ENCODE results near the gene INPP4A. TPM values are rescaled to one million over a fixed set of nuclear protein-coding genes. Genes with fewer than 3 reads are reported as not detected.

INPP4A gene
- total and polyA plus RNA-seq, 8 donors, result 20.6 to 34.2 (median 23.5) TPM

- no peak for DNase-seq
- intact Hi-C loops (cut with DNase I), result no loop called here
- no peaks in the 10 kb centered on the region for H3K9me3 ChIP-seq
- no peak for ATAC-seq
- H3K27me3 ChIP-seq, result no peaks in the 10 kb centered on the region
- peak overlapping the region in 1 of 2 donors; percentile 90 for H3K27ac ChIP-seq
- peaks cover 30 to 55% of the 10 kb centered on the region in 2 donors for H3K4me1 ChIP-seq
- no peak for TF ChIP-seq CTCF (IDR thresholded peaks at IDR 0.05)
- no peaks in the 10 kb centered on the region for H3K36me3 ChIP-seq
- H3K4me3 ChIP-seq, result no peak overlapping the region
Measured at GRCh38 chr2:98503481-98504105, 58.9 kb downstream of the INPP4A start.

DNA sequence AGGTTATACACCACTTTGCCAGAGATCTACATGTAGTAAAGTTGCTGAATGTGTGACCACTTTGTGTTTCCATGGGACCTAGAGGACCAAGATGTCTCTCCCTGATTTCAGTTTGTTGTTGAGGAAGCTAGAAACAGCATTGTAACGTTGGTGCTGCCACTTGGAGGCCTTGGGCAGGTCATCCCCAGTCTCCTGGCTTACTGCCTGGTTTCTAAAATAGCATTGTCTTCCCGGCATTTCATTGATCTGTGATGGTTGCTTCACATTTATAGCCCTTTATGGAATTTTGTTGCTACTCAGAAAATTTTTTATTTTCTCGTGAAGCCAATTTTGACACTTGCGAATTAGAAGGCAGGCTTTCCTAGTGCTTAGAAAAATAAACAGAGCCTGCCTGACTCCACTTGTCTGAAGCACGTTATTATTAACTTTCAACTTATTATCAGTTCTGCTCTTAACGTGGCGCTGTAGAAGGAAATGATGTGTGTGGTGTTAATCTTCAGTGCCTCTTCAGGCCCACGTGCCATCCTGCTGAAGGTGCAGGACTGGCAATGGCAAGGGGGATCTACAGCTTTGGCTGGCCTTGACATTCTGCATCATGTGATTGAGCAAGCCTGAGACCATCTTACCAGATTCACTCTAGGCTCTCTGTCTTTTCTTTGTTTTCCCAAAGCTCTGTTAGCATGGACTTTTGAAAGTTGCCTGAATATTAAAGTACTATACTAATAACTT is 59.9 kb downstream of the INPP4A start:
- H3K27ac ChIP-seq, result peak overlapping the region; percentile 67 to 90
- no peak for DNase-seq
- no peaks in the 10 kb centered on the region for H3K36me3 ChIP-seq
- no peak for TF ChIP-seq CTCF (IDR thresholded peaks at IDR 0.05)
- no peaks in the 10 kb centered on the region for H3K9me3 ChIP-seq
- H3K4me1 ChIP-seq, result peaks cover 37 to 65% of the 10 kb centered on the region in 2 donors
- ATAC-seq, result peak; percentile 33
- intact Hi-C loops (cut with DNase I), result no loop called here
- no peak overlapping the region for H3K4me3 ChIP-seq
- no peaks in the 10 kb centered on the region for H3K27me3 ChIP-seq

DNA sequence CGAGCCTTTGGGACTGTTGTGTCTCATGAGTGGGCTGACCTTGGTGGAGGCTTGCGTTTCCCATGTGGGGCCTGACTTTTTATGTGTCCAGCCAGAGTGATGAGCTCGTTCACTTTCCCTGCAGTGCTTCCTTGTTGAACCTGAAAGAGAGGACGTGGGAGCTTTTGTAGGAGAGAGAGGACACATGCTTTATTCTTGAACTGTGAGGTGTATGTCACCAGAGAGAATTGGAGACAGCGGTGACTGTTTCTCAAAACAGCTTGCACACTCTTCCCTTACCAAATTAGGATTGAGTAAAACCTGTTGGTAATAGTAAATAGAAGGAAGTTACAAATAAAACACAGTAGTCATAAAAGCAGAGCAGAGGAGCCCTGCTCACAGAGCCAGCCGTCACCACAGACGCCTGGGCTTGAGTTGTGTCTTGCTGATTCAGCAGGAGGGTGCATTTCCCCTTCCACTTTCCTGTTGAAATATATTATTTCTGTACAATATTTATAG is 60.7 kb downstream of the INPP4A start:
- H3K4me1 ChIP-seq, result peaks cover 37 to 73% of the 10 kb centered on the region in 2 donors
- H3K36me3 ChIP-seq, result no peaks in the 10 kb centered on the region
- intact Hi-C loops (cut with DNase I), result no loop called here
- DNase-seq, result peak in 2 of 4 donors; percentile 76 to 86
- no peaks in the 10 kb centered on the region for H3K27me3 ChIP-seq
- no peak overlapping the region for H3K4me3 ChIP-seq
- TF ChIP-seq CTCF (IDR thresholded peaks at IDR 0.05), result no peak
- peak; percentile 47 for ATAC-seq
- peak overlapping the region; percentile 67 to 90 for H3K27ac ChIP-seq
- H3K9me3 ChIP-seq, result no peaks in the 10 kb centered on the region

GRCh38 chr2:98505971-98506664 is 61.5 kb downstream of the INPP4A start:
- Histone ChIP-seq H3K36me3 (no peaks in the 10 kb centered on the region), H3K4me1 (peaks cover 37 to 74% of the 10 kb centered on the region in 2 donors), H3K27ac (peak overlapping the region; percentile 67 to 90), H3K27me3 (no peaks in the 10 kb centered on the region), H3K9me3 (no peaks in the 10 kb centered on the region), H3K4me3 (no peak overlapping the region)
- intact Hi-C loops (cut with DNase I), result no loop called here
- no peak for DNase-seq
- TF ChIP-seq CTCF (IDR thresholded peaks at IDR 0.05), result no peak
- ATAC-seq, result peak; percentile 5

- Histone ChIP-seq H3K27ac (peak overlapping the region in 1 of 2 donors; percentile 90), H3K36me3 (no peaks in the 10 kb centered on the region), H3K4me3 (no peak overlapping the region), H3K9me3 (no peaks in the 10 kb centered on the region), H3K27me3 (no peaks in the 10 kb centered on the region), H3K4me1 (peaks cover 37 to 74% of the 10 kb centered on the region in 2 donors)
- DNase-seq, result no peak
- no peak for ATAC-seq
- intact Hi-C loops (cut with DNase I), result no loop called here
- no peak for TF ChIP-seq CTCF (IDR thresholded peaks at IDR 0.05)
Measured at GRCh38 chr2:98506881-98507280, 62.2 kb downstream of the INPP4A start.

Data from left lung (tissue), 10 donors.